Duodenal mucosa (tissue), 2 donors: ENCODE measurements around the gene ZFAND2A.

Source experiments
- H3K27ac ChIP-seq: one replicate; pipeline ENCODE4 v1.7.0; 2013; ENCODE audit warnings: low read depth, low read length
- H3K27me3 ChIP-seq, 2 donors: one replicate each; pipeline ENCODE4 v1.7.0; 2013; ENCODE audit warnings: low read length in 2 of 2, control low read depth in 1 of 2; ENCODE audit not compliant: insufficient read depth in 2 of 2, control insufficient read depth in 1 of 2
- H3K36me3 ChIP-seq, 2 donors: one replicate each; pipeline ENCODE4 v1.7.0; 2013; ENCODE audit warnings: low read length in 2 of 2, control low read depth in 1 of 2; ENCODE audit not compliant: insufficient read depth in 2 of 2, control insufficient read depth in 1 of 2
- H3K4me1 ChIP-seq, 2 donors: one replicate each; pipeline ENCODE4 v1.7.0; 2013; ENCODE audit warnings: low read length in 2 of 2, control low read depth in 1 of 2; ENCODE audit not compliant: insufficient read depth in 2 of 2, control insufficient read depth in 1 of 2
- H3K4me3 ChIP-seq, 2 donors: one replicate each; pipeline ENCODE4 v1.7.0; 2013; ENCODE audit warnings: low read length in 2 of 2, low read depth in 1 of 2
- H3K9ac ChIP-seq, 2 donors: one replicate each; pipeline ENCODE4 v1.7.0; 2013; ENCODE audit warnings: low read length in 2 of 2, low read depth in 1 of 2
- H3K9me3 ChIP-seq, 2 donors: one replicate each; pipeline ENCODE4 v1.7.0; 2013; ENCODE audit warnings: low read length in 2 of 2, control low read depth in 1 of 2; ENCODE audit not compliant: control insufficient read depth in 1 of 2

Gene ZFAND2A

DNA sequence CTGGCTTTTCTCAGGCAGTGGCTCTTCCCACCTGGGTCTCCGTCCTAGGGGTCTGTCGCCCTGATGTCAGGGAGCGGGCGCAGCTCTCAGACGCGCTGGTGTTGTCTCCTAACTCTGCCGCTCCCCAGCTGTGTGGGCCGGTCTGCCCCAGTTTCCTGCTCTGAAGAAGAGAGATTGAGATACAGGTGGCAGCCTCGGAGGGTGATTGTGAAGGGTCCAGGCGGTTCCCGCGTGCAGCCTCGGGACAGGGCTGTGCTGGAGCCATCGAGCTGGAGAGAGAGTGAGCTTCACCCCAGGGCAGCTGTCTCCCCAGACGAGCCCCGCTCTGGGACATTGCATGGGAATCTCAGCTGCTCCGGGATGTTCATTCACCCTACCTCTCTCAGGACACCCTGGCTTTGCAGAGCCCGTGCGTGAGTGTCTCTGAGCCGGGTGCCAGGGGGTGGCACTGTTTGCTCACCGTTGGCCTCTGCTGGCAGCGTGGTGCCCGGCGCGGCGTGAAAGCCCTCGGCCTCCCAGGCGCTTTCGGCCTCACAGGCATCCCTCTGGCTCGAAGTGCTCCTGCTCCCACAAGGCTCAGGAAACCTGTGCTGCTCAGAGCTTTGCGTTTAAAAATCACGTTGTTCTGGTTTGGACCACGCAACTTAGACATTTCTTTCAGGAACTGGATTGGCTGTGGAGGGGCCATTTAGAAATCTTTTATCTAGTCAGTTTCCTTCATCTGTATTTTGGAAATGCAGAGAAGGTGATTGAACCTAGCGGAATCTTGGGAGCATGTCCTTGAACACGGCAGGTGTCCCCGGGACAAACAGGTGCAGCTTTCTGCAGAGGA is 33.8 kb upstream of the ZFAND2A start:
- no peaks in the 10 kb centered on the region for H3K4me1 ChIP-seq
- no peak overlapping the region for H3K9ac ChIP-seq
- H3K27ac ChIP-seq, result no peak overlapping the region
- no peaks in the 10 kb centered on the region for H3K36me3 ChIP-seq
- H3K9me3 ChIP-seq, result no peaks in the 10 kb centered on the region
- peaks cover 11% of the 10 kb centered on the region in 2 donors for H3K27me3 ChIP-seq
- no peak overlapping the region for H3K4me3 ChIP-seq

DNA sequence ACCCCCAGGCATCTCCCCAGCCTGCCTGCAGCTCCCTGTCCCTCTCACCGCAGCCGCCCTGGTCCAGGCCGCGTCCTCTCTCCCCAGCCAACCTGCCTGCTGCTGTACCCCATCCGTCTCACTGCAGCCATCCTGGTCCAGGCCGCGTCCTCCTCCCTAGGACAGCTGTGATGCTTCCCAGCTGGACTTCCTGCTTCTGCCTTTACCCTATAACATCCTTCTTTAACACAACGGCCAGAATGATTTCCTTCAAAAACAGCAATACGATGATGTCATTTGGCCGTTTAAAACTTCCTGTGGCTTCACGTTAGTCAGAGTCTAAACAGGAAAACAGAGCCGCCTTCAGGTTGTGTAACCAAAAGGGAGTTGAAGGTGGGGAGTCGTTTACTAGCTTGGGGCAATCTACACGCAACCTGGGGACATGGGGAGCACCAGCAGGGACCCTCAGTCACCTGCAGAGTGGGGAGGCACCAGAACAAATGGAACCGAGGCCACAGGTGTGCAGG is 32.2 kb upstream of the ZFAND2A start:
- H3K27ac ChIP-seq, result no peak overlapping the region

DNA sequence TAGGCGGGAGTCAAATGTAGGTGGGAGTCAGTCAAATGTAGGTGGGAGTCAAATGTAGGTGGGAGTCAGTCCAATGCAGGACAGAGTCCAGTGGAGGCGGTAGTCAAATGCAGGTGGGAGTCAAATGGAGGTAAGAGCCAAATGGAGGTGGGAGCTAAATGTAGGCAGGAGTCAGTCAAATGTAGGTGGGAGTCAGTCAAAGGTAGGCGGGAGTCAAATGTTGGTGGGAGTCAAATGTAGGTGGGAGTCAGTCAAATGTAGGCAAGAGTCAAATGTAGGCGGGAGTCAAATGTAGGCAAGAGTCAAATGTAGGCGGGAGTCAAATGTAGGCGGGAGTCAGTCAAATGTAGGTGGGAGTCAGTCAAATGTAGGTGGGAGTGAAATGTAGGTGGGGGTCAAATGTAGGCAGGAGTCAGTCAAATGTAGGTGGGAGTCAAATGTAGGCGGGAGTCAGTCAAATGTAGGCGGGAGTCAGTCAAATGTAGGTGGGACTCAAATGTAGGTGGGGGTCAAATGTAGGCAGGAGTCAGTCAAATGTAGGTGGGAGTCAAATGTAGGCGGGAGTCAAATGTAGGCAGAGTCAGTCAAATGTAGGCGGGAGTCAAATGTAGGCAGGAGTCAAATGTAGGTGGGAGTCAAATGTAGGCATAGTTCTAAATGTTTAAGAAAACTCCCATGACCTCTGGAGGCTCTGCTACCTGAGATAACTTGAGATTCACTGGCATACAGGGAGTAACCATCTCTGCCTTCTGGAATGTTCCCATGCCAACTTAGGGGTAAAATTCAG is 30.2 kb upstream of the ZFAND2A start:
- no peak overlapping the region for H3K9ac ChIP-seq
- H3K4me3 ChIP-seq, result no peak overlapping the region
- no peak overlapping the region for H3K27ac ChIP-seq
- H3K27me3 ChIP-seq, result peaks cover 14% of the 10 kb centered on the region in 2 donors
- H3K9me3 ChIP-seq, result no peaks in the 10 kb centered on the region
- no peaks in the 10 kb centered on the region for H3K4me1 ChIP-seq
- H3K36me3 ChIP-seq, result no peaks in the 10 kb centered on the region

More for the DNA sequence above, 32.2 kb upstream of the ZFAND2A start:
- peaks cover 11% of the 10 kb centered on the region in 2 donors for H3K27me3 ChIP-seq
- H3K4me3 ChIP-seq, result no peak overlapping the region
- no peaks in the 10 kb centered on the region for H3K9me3 ChIP-seq
- no peaks in the 10 kb centered on the region for H3K4me1 ChIP-seq
- no peak overlapping the region for H3K9ac ChIP-seq
- no peaks in the 10 kb centered on the region for H3K36me3 ChIP-seq

DNA sequence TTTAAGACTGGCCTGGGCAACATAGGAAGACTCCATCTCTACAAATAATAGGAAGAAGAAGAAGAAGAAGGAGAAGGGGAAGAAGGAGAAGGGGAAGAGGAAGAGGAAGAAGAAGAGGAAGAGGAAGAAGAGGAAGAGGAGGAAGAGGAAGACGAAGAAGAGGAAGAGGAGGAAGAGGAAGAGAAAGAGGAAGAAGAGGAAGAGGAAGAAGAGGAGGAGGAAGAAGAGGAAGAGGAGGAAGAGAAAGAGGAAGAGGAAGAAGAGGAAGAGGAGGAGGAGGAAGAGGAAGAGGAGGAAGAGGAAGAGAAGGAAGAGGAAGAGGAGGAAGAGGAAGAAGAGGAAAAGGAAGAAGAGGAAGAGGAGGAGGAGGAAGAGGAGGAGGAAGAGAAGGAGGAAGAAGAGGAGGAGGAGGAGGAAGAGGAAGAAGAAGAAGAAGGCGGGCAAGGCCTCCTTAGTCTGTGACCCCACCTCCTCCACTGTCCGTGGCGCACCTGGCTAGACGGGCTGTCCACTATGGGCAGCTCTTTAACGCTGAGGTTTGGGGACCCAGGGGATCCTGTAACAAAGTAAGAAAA is 28.8 kb upstream of the ZFAND2A start:
- H3K27me3 ChIP-seq, result peaks cover 9 to 10% of the 10 kb centered on the region in 2 donors

DNA sequence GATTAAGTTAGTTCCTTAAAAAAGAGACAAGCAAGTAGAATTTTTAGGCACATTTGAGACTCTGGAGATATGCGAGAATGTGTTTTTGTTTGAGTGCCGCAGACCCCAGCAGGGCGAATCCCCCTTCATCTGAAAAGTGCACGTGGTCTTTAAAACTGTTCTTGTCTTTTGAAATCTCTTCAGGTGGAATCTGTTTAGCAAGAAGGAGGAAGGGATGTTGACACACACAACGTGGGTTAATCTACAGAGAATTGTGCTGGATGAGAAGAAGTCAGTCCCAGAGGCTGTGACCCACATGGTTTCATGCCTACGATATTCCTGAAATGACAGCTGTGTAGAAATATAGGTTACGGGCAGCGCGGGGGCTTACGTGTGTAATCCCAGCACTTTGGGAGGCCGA is 27.1 kb upstream of the ZFAND2A start:
- Histone ChIP-seq H3K4me1 (peaks cover 0 to 2% of the 10 kb centered on the region in 2 donors), H3K9me3 (no peaks in the 10 kb centered on the region), H3K4me3 (no peak overlapping the region), H3K27ac (no peak overlapping the region), H3K9ac (no peak overlapping the region), H3K27me3 (peaks cover 3 to 9% of the 10 kb centered on the region in 2 donors), H3K36me3 (no peaks in the 10 kb centered on the region)

More for the DNA sequence above, 28.8 kb upstream of the ZFAND2A start:
- Histone ChIP-seq H3K9ac (no peak overlapping the region), H3K4me1 (no peaks in the 10 kb centered on the region), H3K36me3 (no peaks in the 10 kb centered on the region), H3K27ac (no peak overlapping the region), H3K9me3 (no peaks in the 10 kb centered on the region), H3K4me3 (no peak overlapping the region)

DNA sequence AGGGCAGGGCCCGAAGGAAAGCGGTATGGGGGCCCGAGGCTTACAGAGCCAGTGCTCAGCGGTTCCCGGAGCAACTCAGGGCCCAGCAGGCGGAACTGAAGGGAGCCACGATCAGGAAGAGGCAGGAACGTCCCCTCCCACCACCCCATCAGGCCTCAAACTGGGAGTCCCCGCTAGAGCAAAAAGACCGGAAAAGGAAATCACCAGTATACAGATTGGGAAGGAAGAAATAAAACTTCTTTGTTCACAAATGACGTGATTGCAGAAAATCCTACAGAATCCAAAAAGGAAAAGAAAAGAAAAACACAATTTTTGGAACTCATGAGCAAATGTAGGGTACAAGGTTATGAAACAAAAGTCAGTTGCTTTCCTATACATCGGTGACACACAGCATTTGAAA is 21.6 kb upstream of the ZFAND2A start:
- Histone ChIP-seq H3K36me3 (no peaks in the 10 kb centered on the region), H3K9me3 (no peaks in the 10 kb centered on the region), H3K4me1 (peaks cover 2 to 5% of the 10 kb centered on the region in 2 donors), H3K27ac (no peak overlapping the region), H3K4me3 (no peak overlapping the region), H3K27me3 (peaks cover 3 to 9% of the 10 kb centered on the region in 2 donors), H3K9ac (no peak overlapping the region)

DNA sequence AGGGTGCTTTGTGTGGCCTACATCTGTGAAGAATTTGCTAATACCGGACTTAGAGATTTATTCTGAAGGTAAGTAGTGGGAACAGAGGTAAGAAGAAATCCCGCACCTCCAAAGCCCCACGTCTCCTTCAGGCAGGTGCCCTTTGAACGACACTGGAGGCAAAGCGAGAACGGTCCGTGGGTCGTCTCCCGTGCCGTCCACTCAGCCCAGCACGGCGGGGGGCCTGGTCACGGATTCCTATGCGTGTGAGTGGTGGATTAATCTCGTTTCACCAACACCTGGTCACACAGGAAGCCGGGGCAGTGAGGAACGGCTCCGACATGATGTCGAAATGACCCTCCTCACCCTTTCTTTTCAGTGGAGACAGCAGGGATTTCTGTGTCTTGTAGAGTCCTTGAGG is 21.0 kb upstream of the ZFAND2A start:
- H3K27me3 ChIP-seq, result peaks cover 3 to 9% of the 10 kb centered on the region in 2 donors
- peaks cover 8 to 10% of the 10 kb centered on the region in 2 donors for H3K4me1 ChIP-seq
- no peaks in the 10 kb centered on the region for H3K9me3 ChIP-seq
- H3K27ac ChIP-seq, result no peak overlapping the region
- H3K4me3 ChIP-seq, result no peak overlapping the region
- H3K9ac ChIP-seq, result no peak overlapping the region
- no peaks in the 10 kb centered on the region for H3K36me3 ChIP-seq

DNA sequence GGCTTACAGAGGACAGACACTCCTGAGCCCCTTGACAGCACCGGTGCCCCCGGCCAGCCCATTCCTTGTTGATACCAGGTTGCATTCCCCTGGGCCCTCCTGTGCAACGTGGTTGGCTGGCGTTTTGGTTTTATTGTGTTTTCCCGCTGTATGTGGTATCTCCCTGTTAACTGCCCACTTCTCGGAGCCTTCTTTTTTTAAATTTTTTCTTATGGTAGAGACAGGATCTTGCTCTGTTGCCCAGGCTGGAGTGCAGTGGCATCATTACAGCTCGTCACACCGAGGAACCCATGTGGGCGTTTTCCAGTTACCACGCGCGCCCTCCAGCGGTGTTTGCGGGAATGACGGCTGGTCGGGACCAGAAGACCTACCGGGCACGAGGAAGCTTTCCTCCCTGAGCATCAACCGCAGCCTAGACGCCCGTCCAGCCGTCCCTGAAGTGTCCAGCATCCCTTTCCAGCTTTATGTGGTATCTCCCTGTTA is 16.9 kb upstream of the ZFAND2A start:
- H3K4me3 ChIP-seq, result no peak overlapping the region
- H3K9me3 ChIP-seq, result no peaks in the 10 kb centered on the region
- H3K27ac ChIP-seq, result no peak overlapping the region
- H3K27me3 ChIP-seq, result no peaks in the 10 kb centered on the region
- H3K36me3 ChIP-seq, result no peaks in the 10 kb centered on the region
- no peak overlapping the region for H3K9ac ChIP-seq
- peaks cover 8 to 12% of the 10 kb centered on the region in 2 donors for H3K4me1 ChIP-seq

DNA sequence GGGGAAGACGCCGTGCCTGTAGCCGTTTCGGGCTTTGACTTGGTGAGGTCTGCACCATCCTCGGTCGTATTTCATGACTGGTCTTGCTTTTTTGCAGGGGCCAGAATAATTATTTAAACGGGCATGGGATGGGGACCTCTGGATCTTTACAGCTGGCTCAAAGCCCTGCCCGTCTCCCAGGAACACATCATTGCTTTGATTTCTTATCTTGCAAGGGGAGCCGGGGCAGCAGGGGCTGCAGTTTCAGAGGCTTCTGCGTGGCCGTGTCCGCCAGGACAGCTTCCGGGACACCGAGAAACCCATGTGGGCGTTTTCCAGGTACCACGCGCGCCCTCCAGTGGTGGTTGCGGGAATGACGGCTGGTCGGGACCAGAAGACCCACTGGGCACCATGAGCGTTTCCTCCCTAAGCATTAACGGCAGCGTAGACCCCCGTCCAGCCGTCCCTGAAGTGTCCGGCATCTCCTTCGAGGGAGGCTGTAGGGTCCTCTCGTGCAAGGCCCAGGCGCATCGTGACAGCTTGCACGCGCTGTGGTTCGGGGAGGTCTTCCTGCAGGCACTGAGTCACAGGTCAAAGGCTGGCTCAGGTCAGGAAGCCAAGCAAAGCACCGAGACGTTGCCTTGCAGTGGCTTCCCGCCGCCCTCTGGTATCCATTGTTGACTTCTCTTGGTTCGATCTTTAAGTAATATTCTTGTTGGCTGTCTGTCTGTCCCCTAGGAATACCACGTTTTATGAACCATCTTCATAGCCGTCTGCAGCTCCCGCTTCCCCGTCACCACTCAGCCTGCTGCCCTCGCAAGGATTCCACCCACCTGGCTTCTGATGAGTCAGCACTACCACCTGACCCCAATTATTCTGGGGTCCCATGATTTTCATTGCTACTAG is 16.2 kb upstream of the ZFAND2A start:
- no peaks in the 10 kb centered on the region for H3K9me3 ChIP-seq
- H3K27me3 ChIP-seq, result no peaks in the 10 kb centered on the region
- H3K4me1 ChIP-seq, result peaks cover 8 to 12% of the 10 kb centered on the region in 2 donors
- H3K9ac ChIP-seq, result peak overlapping the region in 1 of 2 donors; percentile 39
- H3K4me3 ChIP-seq, result peak overlapping the region; percentile 42 to 66
- no peaks in the 10 kb centered on the region for H3K36me3 ChIP-seq
- H3K27ac ChIP-seq, result no peak overlapping the region
